ENCODE data around the gene CCR7. TPM values are rescaled to one million over a fixed set of nuclear protein-coding genes. Genes with fewer than 3 reads are reported as not detected.

CCR7 gene
- total RNA-seq, 1 donor from 2014 or later = not detected

- FAIRE-seq (no peak), DNase-seq (ENCODE audit: low read depth) (no peak)
- H3K27ac ChIP-seq (ENCODE audit: low read depth, low read length) = no peak overlapping the region
- no peaks in the 10 kb centered on the region for H3K36me3 ChIP-seq (ENCODE audit: insufficient read depth, low read length)
- H3K79me2 ChIP-seq (ENCODE audit: insufficient read depth, low read length) = no peaks in the 10 kb centered on the region
- H4K20me1 ChIP-seq (ENCODE audit: insufficient read depth, low read length) = no peaks in the 10 kb centered on the region
- Mint-ChIP-seq H3K9me3 (ENCODE audit: unreplicated experiment) (peaks cover 7% of the 10 kb centered on the region), H3K36me3 (ENCODE audit: low read depth, unreplicated experiment) (no peaks in the 10 kb centered on the region), H3K4me3 (ENCODE audit: unreplicated experiment) (no peak overlapping the region), H3K27me3 (ENCODE audit: low read depth, unreplicated experiment) (peaks cover 5% of the 10 kb centered on the region), H3K4me1 (ENCODE audit: low read depth, unreplicated experiment) (peaks cover 15% of the 10 kb centered on the region), H3K27ac (ENCODE audit: unreplicated experiment) (no peak overlapping the region)
- H3K9ac ChIP-seq (ENCODE audit: low read length) = no peak overlapping the region
- H3K9me3 ChIP-seq (ENCODE audit: insufficient read depth, low read depth, low read length) = no peaks in the 10 kb centered on the region
- no peak overlapping the region for H3K4me2 ChIP-seq (ENCODE audit: low read length)
- H3K27me3 ChIP-seq (ENCODE audit: insufficient read depth, low read length) = peaks cover 4% of the 10 kb centered on the region
- TF ChIP-seq EZH2 (IDR thresholded peaks at IDR 0.05; ENCODE audit: insufficient read depth, low read length) (no peak), CTCF (IDR thresholded peaks at IDR 0.05; ENCODE audit: insufficient read depth, low read depth, low read length) (no peak)
- no peak overlapping the region for H3K4me3 ChIP-seq (ENCODE audit: insufficient read depth, low read depth, low read length)
- peaks cover 14% of the 10 kb centered on the region for H3K4me1 ChIP-seq (ENCODE audit: insufficient read depth, low read length)
- no peak overlapping the region for H2AFZ ChIP-seq (ENCODE audit: low read depth, low read length)
Observed at GRCh38 chr17:40530531-40530994, 34.7 kb downstream of the CCR7 start.

DNA sequence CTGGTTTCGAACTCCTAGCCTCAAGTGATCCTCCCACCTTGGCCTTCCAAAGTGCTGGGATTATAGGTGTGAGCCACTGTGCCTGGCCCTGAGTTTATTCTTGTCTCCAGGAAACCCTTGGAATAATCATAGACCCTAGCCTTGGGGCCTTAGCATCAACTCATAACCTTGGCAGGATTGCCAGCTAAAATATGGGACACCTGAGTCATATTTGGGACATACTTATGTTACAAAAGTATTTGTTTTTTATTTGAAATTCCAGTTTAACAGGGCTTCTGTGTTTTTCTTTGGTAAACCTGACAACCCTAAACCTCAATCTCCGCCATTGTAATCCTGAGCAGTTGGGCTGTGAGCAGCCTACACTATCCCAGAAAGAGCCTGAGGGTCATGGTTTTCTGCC lies 35.3 kb downstream of the CCR7 start:
- H3K4me3 Mint-ChIP-seq (ENCODE audit: unreplicated experiment) = no peak overlapping the region
- peaks cover 5% of the 10 kb centered on the region for H3K27me3 Mint-ChIP-seq (ENCODE audit: low read depth, unreplicated experiment)
- Histone ChIP-seq H3K79me2 (ENCODE audit: insufficient read depth, low read length) (no peaks in the 10 kb centered on the region), H4K20me1 (ENCODE audit: insufficient read depth, low read length) (no peaks in the 10 kb centered on the region), H3K4me3 (ENCODE audit: insufficient read depth, low read depth, low read length) (no peak overlapping the region), H3K36me3 (ENCODE audit: insufficient read depth, low read length) (no peaks in the 10 kb centered on the region), H3K4me2 (ENCODE audit: low read length) (no peak overlapping the region), H2AFZ (ENCODE audit: low read depth, low read length) (no peak overlapping the region), H3K27me3 (ENCODE audit: insufficient read depth, low read length) (peaks cover 4% of the 10 kb centered on the region), H3K9me3 (ENCODE audit: insufficient read depth, low read depth, low read length) (no peaks in the 10 kb centered on the region), H3K9ac (ENCODE audit: low read length) (no peak overlapping the region), H3K4me1 (ENCODE audit: insufficient read depth, low read length) (peaks cover 14% of the 10 kb centered on the region), H3K27ac (ENCODE audit: low read depth, low read length) (no peak overlapping the region)
- no peaks in the 10 kb centered on the region for H3K36me3 Mint-ChIP-seq (ENCODE audit: low read depth, unreplicated experiment)
- no peak for DNase-seq (ENCODE audit: low read depth)
- peaks cover 12% of the 10 kb centered on the region for H3K9me3 Mint-ChIP-seq (ENCODE audit: unreplicated experiment)
- peaks cover 15% of the 10 kb centered on the region for H3K4me1 Mint-ChIP-seq (ENCODE audit: low read depth, unreplicated experiment)
- FAIRE-seq = no peak
- TF ChIP-seq CTCF (IDR thresholded peaks at IDR 0.05; ENCODE audit: insufficient read depth, low read depth, low read length) (no peak), EZH2 (IDR thresholded peaks at IDR 0.05; ENCODE audit: insufficient read depth, low read length) (no peak)
- no peak overlapping the region for H3K27ac Mint-ChIP-seq (ENCODE audit: unreplicated experiment)

DNA sequence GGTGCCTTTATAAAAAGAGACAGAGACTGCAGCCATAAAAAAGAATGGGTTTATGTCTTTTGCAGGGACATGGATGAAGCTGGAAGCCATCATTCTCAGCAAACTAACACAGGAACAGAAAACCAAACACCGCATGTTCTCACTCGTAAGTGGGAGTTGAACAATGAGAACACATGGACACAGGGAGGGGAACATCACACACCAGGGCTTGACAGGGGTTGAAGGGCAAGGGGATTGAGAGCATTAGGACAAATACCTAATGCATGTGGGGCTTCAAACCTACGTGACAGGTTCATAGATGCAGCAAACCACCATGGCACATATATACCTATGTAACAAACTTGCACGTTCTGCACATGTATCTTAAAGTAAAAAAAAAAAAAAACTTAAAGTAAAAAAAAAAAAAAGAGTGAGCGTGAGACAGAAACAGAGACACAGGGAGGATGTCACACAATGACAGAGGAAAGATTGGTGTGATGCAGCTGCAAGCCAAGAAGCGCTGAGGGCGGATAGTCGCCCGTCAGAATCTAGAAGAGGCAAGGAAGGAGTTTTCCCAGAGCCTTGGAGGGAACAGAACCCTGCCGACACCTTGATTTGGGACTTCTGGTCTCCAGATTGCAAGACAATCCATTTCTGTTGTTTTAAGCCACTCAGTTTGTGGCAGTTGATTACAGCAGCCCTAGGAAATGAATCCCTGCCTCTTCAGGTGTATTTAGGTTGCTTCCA lies 36.4 kb downstream of the CCR7 start:
- no peak overlapping the region for H3K27ac Mint-ChIP-seq (ENCODE audit: unreplicated experiment)
- no peaks in the 10 kb centered on the region for H3K36me3 ChIP-seq (ENCODE audit: insufficient read depth, low read length)
- peaks cover 4% of the 10 kb centered on the region for H3K27me3 ChIP-seq (ENCODE audit: insufficient read depth, low read length)
- H4K20me1 ChIP-seq (ENCODE audit: insufficient read depth, low read length) = no peaks in the 10 kb centered on the region
- no peak for TF ChIP-seq EZH2 (IDR thresholded peaks at IDR 0.05; ENCODE audit: insufficient read depth, low read length)
- no peak for TF ChIP-seq CTCF (IDR thresholded peaks at IDR 0.05; ENCODE audit: insufficient read depth, low read depth, low read length)
- H3K9ac ChIP-seq (ENCODE audit: low read length) = no peak overlapping the region
- no peak overlapping the region for H2AFZ ChIP-seq (ENCODE audit: low read depth, low read length)
- FAIRE-seq = no peak
- no peaks in the 10 kb centered on the region for H3K79me2 ChIP-seq (ENCODE audit: insufficient read depth, low read length)
- H3K4me3 Mint-ChIP-seq (ENCODE audit: unreplicated experiment) = no peak overlapping the region
- peaks cover 10% of the 10 kb centered on the region for H3K4me1 Mint-ChIP-seq (ENCODE audit: low read depth, unreplicated experiment)
- H3K9me3 ChIP-seq (ENCODE audit: insufficient read depth, low read depth, low read length) = no peaks in the 10 kb centered on the region
- DNase-seq (ENCODE audit: low read depth) = no peak
- H3K4me2 ChIP-seq (ENCODE audit: low read length) = no peak overlapping the region
- H3K27ac ChIP-seq (ENCODE audit: low read depth, low read length) = no peak overlapping the region
- peaks cover 10% of the 10 kb centered on the region for H3K4me1 ChIP-seq (ENCODE audit: insufficient read depth, low read length)
- peaks cover 5% of the 10 kb centered on the region for H3K27me3 Mint-ChIP-seq (ENCODE audit: low read depth, unreplicated experiment)
- H3K4me3 ChIP-seq (ENCODE audit: insufficient read depth, low read depth, low read length) = no peak overlapping the region
- no peaks in the 10 kb centered on the region for H3K36me3 Mint-ChIP-seq (ENCODE audit: low read depth, unreplicated experiment)
- peaks cover 14% of the 10 kb centered on the region for H3K9me3 Mint-ChIP-seq (ENCODE audit: unreplicated experiment)

Measured in astrocyte (in vitro differentiated cells and primary cell).